SH-SY5Y (cell line): ENCODE results near the gene RELL2.

ENCODE experiments used
- GATA2 ChIP-seq: IDR thresholded peaks from 2 replicates; pipeline ENCODE4 v1.6.1; 2011; ENCODE audit warnings: mild to moderate bottlenecking, low read depth, low read length
- GATA3 ChIP-seq: IDR thresholded peaks from 2 replicates; pipeline ENCODE4 v1.6.1; 2011; ENCODE audit warnings: low read depth, mild to moderate bottlenecking, low read length, moderate library complexity

- no peak for TF ChIP-seq GATA2
- no peak for TF ChIP-seq GATA3
Measured at GRCh38 chr5:141630570-141631140, 6.1 kb upstream of the RELL2 start.
